H9 (cell line): ENCODE results near the gene OGA. TPM values are rescaled to one million over a fixed set of nuclear protein-coding genes. Genes with fewer than 3 reads are reported as not detected.

Experiments
- DNase-seq: peaks from one replicate; pipeline ENCODE4 v3.0.0-alpha.2; 2017
- H2AFZ ChIP-seq: one replicate; pipeline ENCODE4 v1.6.1; 2013; ENCODE audit warnings: mild to moderate bottlenecking, low read length, control low read depth, moderate library complexity
- H2AK5ac ChIP-seq: 2 replicates; pipeline ENCODE4 v1.6.1; 2013; ENCODE audit warnings: low read length, control low read depth, mixed read lengths; ENCODE audit not compliant: insufficient read length
- H2BK120ac ChIP-seq: one replicate; pipeline ENCODE4 v1.6.1; 2013; ENCODE audit warnings: low read depth, mild to moderate bottlenecking, low read length, control low read depth, inconsistent platforms; ENCODE audit not compliant: poor library complexity, severe bottlenecking
- H2BK12ac ChIP-seq: 2 replicates; pipeline ENCODE4 v1.6.1; 2013; ENCODE audit warnings: low read length, control low read depth, mixed read lengths, low read depth; ENCODE audit not compliant: insufficient read length
- H2BK15ac ChIP-seq: 2 replicates; pipeline ENCODE4 v1.6.1; 2013; ENCODE audit warnings: low read depth, low read length, control low read depth
- H2BK20ac ChIP-seq: one replicate; pipeline ENCODE4 v1.6.1; 2013; ENCODE audit warnings: low read depth, mild to moderate bottlenecking, low read length, control low read depth, inconsistent platforms; ENCODE audit not compliant: poor library complexity, severe bottlenecking
- H2BK5ac ChIP-seq: 2 replicates; pipeline ENCODE4 v1.6.1; 2013; ENCODE audit warnings: low read length, control low read depth, mixed read lengths; ENCODE audit not compliant: insufficient read length
- H3K14ac ChIP-seq: 2 replicates; pipeline ENCODE4 v1.6.1; 2013; ENCODE audit warnings: low read length, control low read depth; ENCODE audit not compliant: insufficient read depth
- H3K18ac ChIP-seq: 2 replicates; pipeline ENCODE4 v1.6.1; 2013; ENCODE audit warnings: low read depth, mild to moderate bottlenecking, mixed read lengths, low read length, control low read depth; ENCODE audit not compliant: insufficient read length
- H3K23ac ChIP-seq: 2 replicates; pipeline ENCODE4 v1.6.1; 2013; ENCODE audit warnings: low read length, control low read depth, mixed read lengths, low read depth; ENCODE audit not compliant: insufficient read length
- H3K23me2 ChIP-seq: 2 replicates; pipeline ENCODE4 v1.6.1; 2013; ENCODE audit warnings: low read depth, mild to moderate bottlenecking, mixed read lengths, low read length, control low read depth; ENCODE audit not compliant: insufficient read length, poor library complexity, severe bottlenecking
- H3K27ac ChIP-seq: 2 replicates; pipeline ENCODE4 v1.5.1; 2013; ENCODE audit warnings: low read length, control low read depth, mixed read lengths, low read depth; ENCODE audit not compliant: insufficient read length
- H3K27me3 ChIP-seq: 2 replicates; pipeline ENCODE4 v1.6.1; 2013; ENCODE audit warnings: low read length, control low read depth, inconsistent platforms; ENCODE audit not compliant: insufficient read depth
- H3K4ac ChIP-seq: 2 replicates; pipeline ENCODE4 v1.6.1; 2013; ENCODE audit warnings: low read depth, mild to moderate bottlenecking, control low read depth, inconsistent platforms, low read length, moderate library complexity
- H3K4me1 ChIP-seq: 2 replicates; pipeline ENCODE4 v1.6.1; 2013; ENCODE audit warnings: low read length, control low read depth, inconsistent platforms; ENCODE audit not compliant: insufficient read depth
- H3K4me2 ChIP-seq: 2 replicates; pipeline ENCODE4 v1.6.1; 2013; ENCODE audit warnings: low read length, control low read depth, mixed read lengths; ENCODE audit not compliant: insufficient read length, insufficient read depth
- H3K56ac ChIP-seq: 2 replicates; pipeline ENCODE4 v1.6.1; 2013; ENCODE audit warnings: low read depth, mild to moderate bottlenecking, mixed read lengths, low read length, control low read depth; ENCODE audit not compliant: insufficient read length
- H3K79me1 ChIP-seq: 2 replicates; pipeline ENCODE4 v1.6.1; 2013; ENCODE audit warnings: low read depth, mild to moderate bottlenecking, moderate library complexity, low read length, control low read depth, inconsistent platforms; ENCODE audit not compliant: insufficient read depth, poor library complexity, severe bottlenecking
- H3K79me2 ChIP-seq: 2 replicates; pipeline ENCODE4 v1.6.1; 2013; ENCODE audit warnings: low read length, control low read depth, inconsistent platforms; ENCODE audit not compliant: insufficient read depth
- H3K9ac ChIP-seq: 2 replicates; pipeline ENCODE4 v1.6.1; 2013; ENCODE audit warnings: low read length, control low read depth, mixed read lengths; ENCODE audit not compliant: insufficient read length; ENCODE audit errors: extremely low read depth
- H3K9me3 ChIP-seq: one replicate; pipeline ENCODE4 v1.6.1; 2013; ENCODE audit warnings: low read depth, low read length, inconsistent platforms; ENCODE audit not compliant: control insufficient read depth
- H3T11ph ChIP-seq: one replicate; pipeline ENCODE4 v1.6.1; 2013; ENCODE audit warnings: mild to moderate bottlenecking, low read length, control low read depth, inconsistent platforms
- H4K20me1 ChIP-seq: one replicate; pipeline ENCODE4 v1.6.1; 2013; ENCODE audit not compliant: control insufficient read depth, insufficient read length, insufficient read depth
- H4K5ac ChIP-seq: 2 replicates; pipeline ENCODE4 v1.6.1; 2013; ENCODE audit warnings: low read depth, mild to moderate bottlenecking, mixed read lengths, low read length, control low read depth; ENCODE audit not compliant: insufficient read length
- H4K8ac ChIP-seq: replicated peaks from 2 replicates; pipeline ENCODE4 v1.6.1; 2013; ENCODE audit warnings: low read length, control low read depth, mixed read lengths, low read depth; ENCODE audit not compliant: insufficient read length
- H4K91ac ChIP-seq: 2 replicates; pipeline ENCODE4 v1.6.1; 2013; ENCODE audit warnings: low read depth, mild to moderate bottlenecking, moderate library complexity, mixed read lengths, low read length, control low read depth; ENCODE audit not compliant: insufficient read length
- H3K27ac Mint-ChIP-seq, 3 experiments: 2 replicates in 2 of 3; 3 replicates in 1 of 3; pipeline ENCODE4 v1.8.0; 2020 to 2021; ENCODE audit warnings: mixed read lengths in 3 of 3, mild to moderate bottlenecking in 1 of 3, moderate library complexity in 1 of 3
- H3K27me3 Mint-ChIP-seq: 2 replicates; pipeline ENCODE4 v1.8.0; 2021; ENCODE audit warnings: low read depth, mild to moderate bottlenecking, moderate library complexity, mixed read lengths
- H3K36me3 Mint-ChIP-seq, 3 experiments: 2 replicates in 2 of 3; 3 replicates in 1 of 3; pipeline ENCODE4 v1.8.0; 2020 to 2021; ENCODE audit warnings: low read depth in 3 of 3, mixed read lengths in 3 of 3; ENCODE audit not compliant: insufficient read depth in 1 of 3
- H3K4me1 Mint-ChIP-seq, 2 experiments: 2 replicates each; pipeline ENCODE4 v1.8.0; 2020; ENCODE audit warnings: mixed read lengths in 2 of 2
- H3K4me3 Mint-ChIP-seq, 2 experiments: 2 replicates in 1 of 2; 3 replicates in 1 of 2; pipeline ENCODE4 v1.8.0; 2020 to 2021; ENCODE audit warnings: mild to moderate bottlenecking in 2 of 2, mixed read lengths in 2 of 2, moderate library complexity in 1 of 2
- H3K9me3 Mint-ChIP-seq, 2 experiments: 2 replicates in 1 of 2; 3 replicates in 1 of 2; pipeline ENCODE4 v1.8.0; 2020; ENCODE audit warnings: mild to moderate bottlenecking in 2 of 2, mixed read lengths in 2 of 2, moderate library complexity in 1 of 2
- WGBS: extraction: QIAGEN DNeasy Blood & Tissue Kit; methylation state at CpG from one replicate; pipeline ENCODE4 v1.1.7; 2013; ENCODE audit warnings: missing lambda C conversion rate, low lambda C conversion rate, mixed read lengths; ENCODE audit not compliant: insufficient read length; ENCODE audit errors: extremely low coverage; 5-methylcytosine and 5-hydroxymethylcytosine counted together
- total RNA-seq: library from RNA; stranded (reverse); gene quantifications from 2 replicates; pipeline ENCODE4 v1.2.1, GENCODE V29; 2021
- TF ChIP-seq, protein P1 (sequence below): fragments of 200-600 bp; sonication (generic); conservative IDR thresholded peaks from 3 replicates; pipeline ENCODE4 v1.8.0; 2021; ENCODE audit warnings: antibody characterized with exemption, mild to moderate bottlenecking

Gene OGA
- total RNA-seq, 1 experiment from 2014 or later = 125 TPM

- Histone ChIP-seq H3K4ac (no peak overlapping the region), H2AK5ac (no peak overlapping the region), H4K5ac (no peak overlapping the region), H2BK20ac (no peak overlapping the region), H3K23ac (no peak overlapping the region), H2BK5ac (no peak overlapping the region), H3K79me2 (no peaks in the 10 kb centered on the region), H2BK15ac (no peak overlapping the region), H3K14ac (no peak overlapping the region; the same call in 1 of the 2 replicates), H3K18ac (no peak overlapping the region), H3K4me2 (no peak overlapping the region), H3K23me2 (no peaks in the 10 kb centered on the region), H3K56ac (no peak overlapping the region), H3T11ph (no peak overlapping the region), H4K20me1 (no peaks in the 10 kb centered on the region), H3K27me3 (peaks cover 5% of the 10 kb centered on the region; the same call in 1 of the 2 replicates), H2BK120ac (no peak overlapping the region), H4K8ac (no peak overlapping the region), H3K79me1 (no peaks in the 10 kb centered on the region), H3K27ac (no peak overlapping the region), H3K9ac (no peak overlapping the region), H4K91ac (no peak overlapping the region), H3K9me3 (no peaks in the 10 kb centered on the region), H2AFZ (no peak overlapping the region), H2BK12ac (no peak overlapping the region), H3K4me1 (peaks cover 2% of the 10 kb centered on the region; the same call in 1 of the 2 replicates)
- H3K4me3 Mint-ChIP-seq = no peak overlapping the region
- no peak for DNase-seq
- whole genome bisulfite sequencing = no CpG with 5 or more reads among the region's 6 CpGs
- H3K9me3 Mint-ChIP-seq = no peaks in the 10 kb centered on the region
- peaks cover 13 to 23% of the 10 kb centered on the region in 2 experiments for H3K4me1 Mint-ChIP-seq
- no peak overlapping the region for H3K27ac Mint-ChIP-seq
- H3K36me3 Mint-ChIP-seq = peaks cover 0 to 5% (median 0%) of the 10 kb centered on the region in 3 experiments; a peak in 3 of 7 replicates
- TF ChIP-seq, protein P1, sequence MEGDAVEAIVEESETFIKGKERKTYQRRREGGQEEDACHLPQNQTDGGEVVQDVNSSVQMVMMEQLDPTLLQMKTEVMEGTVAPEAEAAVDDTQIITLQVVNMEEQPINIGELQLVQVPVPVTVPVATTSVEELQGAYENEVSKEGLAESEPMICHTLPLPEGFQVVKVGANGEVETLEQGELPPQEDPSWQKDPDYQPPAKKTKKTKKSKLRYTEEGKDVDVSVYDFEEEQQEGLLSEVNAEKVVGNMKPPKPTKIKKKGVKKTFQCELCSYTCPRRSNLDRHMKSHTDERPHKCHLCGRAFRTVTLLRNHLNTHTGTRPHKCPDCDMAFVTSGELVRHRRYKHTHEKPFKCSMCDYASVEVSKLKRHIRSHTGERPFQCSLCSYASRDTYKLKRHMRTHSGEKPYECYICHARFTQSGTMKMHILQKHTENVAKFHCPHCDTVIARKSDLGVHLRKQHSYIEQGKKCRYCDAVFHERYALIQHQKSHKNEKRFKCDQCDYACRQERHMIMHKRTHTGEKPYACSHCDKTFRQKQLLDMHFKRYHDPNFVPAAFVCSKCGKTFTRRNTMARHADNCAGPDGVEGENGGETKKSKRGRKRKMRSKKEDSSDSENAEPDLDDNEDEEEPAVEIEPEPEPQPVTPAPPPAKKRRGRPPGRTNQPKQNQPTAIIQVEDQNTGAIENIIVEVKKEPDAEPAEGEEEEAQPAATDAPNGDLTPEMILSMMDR = no peak
- peaks cover 27% of the 10 kb centered on the region for H3K27me3 Mint-ChIP-seq
Observed at GRCh38 chr10:101767600-101767945, 50.7 kb downstream of the OGA start.
